DMS153 treated with DMSO at 0.1 percent for 48 hours (cell line): ENCODE measurements around the gene INSYN1.

Source experiments
- DNase-seq: peaks from one replicate; lab custom pipeline; 2025; ENCODE audit not compliant: unreplicated experiment; lab: John Stamatoyannopoulos, UW

The INSYN1 gene

GRCh38 chr15:73777741-73778140, 24.6 kb upstream of the INSYN1 start:
- DNase-seq = no peak

- no peak for DNase-seq
These were observed 20.3 kb upstream of the INSYN1 start for GRCh38 chr15:73773428-73773827.

- DNase-seq = no peak
These were observed 18.4 kb upstream of the INSYN1 start for GRCh38 chr15:73771385-73772045.

GRCh38 chr15:73770050-73770449, 16.9 kb upstream of the INSYN1 start:
- DNase-seq = no peak

- DNase-seq = no peak
These were observed 14.8 kb upstream of the INSYN1 start for GRCh38 chr15:73767806-73768501.

GRCh38 chr15:73766598-73766997, 13.4 kb upstream of the INSYN1 start:
- no peak for DNase-seq

GRCh38 chr15:73765778-73766177, 12.6 kb upstream of the INSYN1 start:
- no peak for DNase-seq

- DNase-seq = no peak
These were observed 10.8 kb upstream of the INSYN1 start for GRCh38 chr15:73763931-73764330.

- DNase-seq = no peak
These were observed 7.5 kb upstream of the INSYN1 start for GRCh38 chr15:73760330-73761329.

GRCh38 chr15:73758461-73758860, 5.3 kb upstream of the INSYN1 start:
- no peak for DNase-seq

- no peak for DNase-seq
These were observed 4.4 kb upstream of the INSYN1 start for GRCh38 chr15:73757571-73757970.

- no peak for DNase-seq
These were observed 3.9 kb upstream of the INSYN1 start for GRCh38 chr15:73756947-73757513.

- no peak for DNase-seq
These were observed 3.2 kb upstream of the INSYN1 start for GRCh38 chr15:73756390-73756789.

GRCh38 chr15:73755946-73756345, 2.8 kb upstream of the INSYN1 start:
- no peak for DNase-seq

- no peak for DNase-seq
These were observed 2.3 kb upstream of the INSYN1 start for GRCh38 chr15:73755481-73755880.

- DNase-seq = no peak
These were observed 1.3 kb upstream of the INSYN1 start for GRCh38 chr15:73754461-73754860.

GRCh38 chr15:73752806-73753193, 351 bp downstream of the INSYN1 start:
- no peak for DNase-seq

GRCh38 chr15:73751899-73752805, 999 bp downstream of the INSYN1 start:
- DNase-seq = no peak

- no peak for DNase-seq
These were observed 1.6 kb downstream of the INSYN1 start for GRCh38 chr15:73751511-73751898.

- DNase-seq = no peak
These were observed 2.2 kb downstream of the INSYN1 start for GRCh38 chr15:73750951-73751350.
